HCT116 (cell line): Measurements from ENCODE around the gene MOB3B. TPM values are rescaled to one million over a fixed set of nuclear protein-coding genes. Genes with fewer than 3 reads are reported as not detected.

Source experiments
- ATAC-seq: fragments of 200-7000 bp; cut with Tn5 transposase; 2 replicates; pipeline ENCODE4 v1.9.1; 2020; ENCODE audit warnings: mild to moderate bottlenecking, moderate library complexity
- BruUV-seq: library from RNA; stranded (reverse); fragments of 400-500 nt; replicated peaks from 2 replicates; lab custom pipeline; 2021; lab: Mats Ljungman, UMichigan
- CTCF ChIA-PET: fragments of 300-600 bp; sonication (Branson Sonifier 250); formaldehyde crosslinking; loops from one replicate; lab custom pipeline; 2021; ENCODE audit warnings: antibody characterized with exemption; lab: Charles Lee
- POLR2A ChIA-PET: fragments of 300-600, 350-600 bp; sonication (Branson Sonifier 250); formaldehyde crosslinking; loops from one replicate; lab custom pipeline; 2021; ENCODE audit warnings: antibody characterized with exemption; lab: Charles Lee
- RAD21 ChIA-PET, 2 experiments: fragments of 300-600 bp; sonication (Branson Sonifier 250); formaldehyde crosslinking; loops; one replicate each; lab custom pipeline; 2023; ENCODE audit warnings: low total read pairs in 2 of 2; ENCODE audit not compliant: uncharacterized antibody in 2 of 2, unreplicated experiment in 2 of 2, low non-redundant PET in 1 of 2; lab: Charles Lee
- DNase-seq: peaks from one replicate; pipeline ENCODE4 v3.0.0-alpha.2; 2010; ENCODE audit warnings: low read depth, low spot score
- H2AFZ ChIP-seq: fragments of 200-600 bp; shearing (Covaris generic), sonication (generic); 2 replicates; pipeline ENCODE4 v1.6.1; 2017; ENCODE audit warnings: low read depth, mixed run types, mixed read lengths, antibody characterized with exemption, low read length; ENCODE audit not compliant: poor library complexity, severe bottlenecking
- H3K27ac ChIP-seq: 2 replicates; pipeline ENCODE4 v1.5.1; 2012; ENCODE audit warnings: low read depth, low read length
- H3K27me3 ChIP-seq: fragments of 200-600 bp; sonication (generic); 2 replicates; pipeline ENCODE4 v1.6.1; 2016; ENCODE audit warnings: mixed run types, low read length, mixed read lengths; ENCODE audit not compliant: insufficient read depth
- H3K36me3 ChIP-seq, 2 experiments: fragments of 200-500 bp in 1 of 2; fragments of 200-600 bp in 1 of 2; sonication (Bioruptor generic) in 1 of 2; sonication (generic) in 1 of 2; 2 replicates each; pipeline versions ENCODE4 v1.5.1 to v1.6.1; 2014 to 2016; ENCODE audit warnings: low read length in 2 of 2, inconsistent platforms in 1 of 2, mixed read lengths in 1 of 2, mixed run types in 1 of 2; ENCODE audit not compliant: insufficient read depth in 2 of 2, control insufficient read depth in 1 of 2
- H3K4me1 ChIP-seq, 2 experiments: fragments of 200-600 bp in 1 of 2; sonication (generic) in 1 of 2; 2 replicates each; pipeline versions ENCODE4 v1.5.1 to v1.6.1; 2012 to 2017; ENCODE audit warnings: low read length in 2 of 2, inconsistent platforms in 1 of 2, mild to moderate bottlenecking in 1 of 2, mixed read lengths in 1 of 2, mixed run types in 1 of 2, moderate library complexity in 1 of 2; ENCODE audit not compliant: insufficient read depth in 2 of 2, control insufficient read depth in 1 of 2
- H3K4me2 ChIP-seq: fragments of 200-600 bp; sonication (generic); 2 replicates; pipeline ENCODE4 v1.6.1; 2017; ENCODE audit warnings: mixed run types, low read length, mixed read lengths
- H3K4me3 ChIP-seq, 2 experiments: fragments of 200-600 bp in 1 of 2; sonication (generic) in 1 of 2; replicated peaks in 1 of 2; 2 replicates each; pipeline ENCODE4 v1.5.1; 2011 to 2016; ENCODE audit warnings: low read length in 2 of 2, control low read depth in 1 of 2, low read depth in 1 of 2, mild to moderate bottlenecking in 1 of 2, mixed read lengths in 1 of 2, mixed run types in 1 of 2
- H3K79me2 ChIP-seq: fragments of 200-600 bp; sonication (generic); 2 replicates; pipeline ENCODE4 v1.6.1; 2017; ENCODE audit warnings: mild to moderate bottlenecking, mixed run types, low read length, moderate library complexity, mixed read lengths; ENCODE audit not compliant: insufficient read depth
- H3K9ac ChIP-seq: fragments of 200-600 bp; sonication (generic); 2 replicates; pipeline ENCODE4 v1.6.1; 2016; ENCODE audit warnings: low read length, mixed read lengths
- H3K9me2 ChIP-seq: fragments of 200-600 bp; sonication (generic), shearing (Covaris generic); 2 replicates; pipeline ENCODE4 v1.6.1; 2017; ENCODE audit warnings: mixed run types, mild to moderate bottlenecking, moderate library complexity; ENCODE audit not compliant: insufficient read depth
- H3K9me3 ChIP-seq, 2 experiments: fragments of 200-500 bp in 1 of 2; fragments of 200-600 bp in 1 of 2; sonication (Bioruptor generic) in 1 of 2; sonication (generic) in 1 of 2; 2 replicates each; pipeline ENCODE4 v1.6.1; 2014 to 2017; ENCODE audit warnings: low read length in 2 of 2, mixed read lengths in 2 of 2, inconsistent platforms in 1 of 2, low read depth in 1 of 2, mild to moderate bottlenecking in 1 of 2, mixed run types in 1 of 2, moderate library complexity in 1 of 2; ENCODE audit not compliant: control insufficient read depth in 1 of 2, insufficient read depth in 1 of 2
- H4K20me1 ChIP-seq: fragments of 200-600 bp; sonication (generic), shearing (Covaris generic); 2 replicates; pipeline ENCODE4 v1.6.1; 2017; ENCODE audit warnings: mixed run types, mild to moderate bottlenecking, moderate library complexity; ENCODE audit not compliant: insufficient read depth
- CBX3 ChIP-seq: IDR thresholded peaks from 2 replicates; pipeline ENCODE4 v1.6.1; 2012; ENCODE audit warnings: low read depth
- EZH2 ChIP-seq: fragments of 200-600 bp; sonication (generic); IDR thresholded peaks from 2 replicates; pipeline ENCODE4 v1.6.1; 2017; ENCODE audit warnings: antibody characterized with exemption, mixed run types
- EZH2phosphoT487 ChIP-seq: fragments of 200-600 bp; IDR thresholded peaks from 2 replicates; pipeline ENCODE4 v1.6.1; 2018; ENCODE audit warnings: antibody characterized with exemption, borderline replicate concordance
- FOSL1 ChIP-seq: IDR thresholded peaks from 2 replicates; pipeline ENCODE4 v1.6.1; 2012; ENCODE audit warnings: low read depth
- RAD21 ChIP-seq: IDR thresholded peaks from 2 replicates; pipeline ENCODE4 v1.6.1; 2012; ENCODE audit warnings: low read depth, mild to moderate bottlenecking
- SIN3A ChIP-seq: IDR thresholded peaks from 2 replicates; pipeline ENCODE4 v1.6.1; 2012; ENCODE audit warnings: low read depth
- SP1 ChIP-seq: IDR thresholded peaks from 2 replicates; pipeline ENCODE4 v1.6.1; 2012; ENCODE audit warnings: low read depth
- SRF ChIP-seq: IDR thresholded peaks from 2 replicates; pipeline ENCODE4 v1.6.1; 2012; ENCODE audit warnings: low read depth
- TCF7L2 ChIP-seq: IDR thresholded peaks from 2 replicates; pipeline ENCODE4 v1.7.0; 2011; ENCODE audit warnings: borderline replicate concordance, inconsistent platforms; ENCODE audit not compliant: insufficient read depth, insufficient read length; ENCODE audit errors: extremely low read depth
- YY1 ChIP-seq: IDR thresholded peaks from 2 replicates; pipeline ENCODE4 v1.6.1; 2011; ENCODE audit warnings: low read length, low read depth, moderate library complexity, mild to moderate bottlenecking; ENCODE audit not compliant: insufficient replicate concordance; ENCODE audit errors: extremely low read depth
- ZNF274 ChIP-seq: fragments of 200-500 bp; sonication (Bioruptor generic); IDR thresholded peaks from 2 replicates; pipeline ENCODE4 v1.6.1; 2014; ENCODE audit warnings: mild to moderate bottlenecking, low read depth, low read length, inconsistent platforms
- intact Hi-C: fragments of 100-400 bp; cut with micrococcal nuclease; formaldehyde crosslinking; loops from 2 replicates; pipeline ENCODE4 v1.10.0; 2022
- total RNA-seq: library from RNA; stranded (reverse); gene quantifications from one replicate; pipeline ENCODE4 v1.2.1, GENCODE V29; 2021; ENCODE audit not compliant: unreplicated experiment
- TF ChIP-seq, protein P1 (sequence below): IDR thresholded peaks from 2 replicates; pipeline ENCODE4 v1.6.1; 2012
- TF ChIP-seq, protein P2 (sequence below), 3 experiments: fragments of 200-600 bp in 1 of 3; sonication (generic) in 1 of 3; IDR thresholded peaks in 2 of 3; conservative IDR thresholded peaks in 1 of 3; 2 replicates each; pipeline ENCODE4 v1.5.1; 2012 to 2017; ENCODE audit warnings: low read depth in 2 of 3, low read length in 2 of 3, antibody characterized with exemption in 1 of 3, borderline replicate concordance in 1 of 3, control low read depth in 1 of 3, mild to moderate bottlenecking in 1 of 3, mixed read lengths in 1 of 3, mixed run types in 1 of 3, moderate library complexity in 1 of 3; ENCODE audit not compliant: insufficient read depth in 1 of 3
- TF ChIP-seq, protein P3 (sequence below): IDR thresholded peaks from 2 replicates; pipeline ENCODE4 v1.6.1; 2012; ENCODE audit warnings: low read depth

Gene MOB3B
- total RNA-seq, 1 experiment from 2014 or later, result 1.2 TPM

DNA sequence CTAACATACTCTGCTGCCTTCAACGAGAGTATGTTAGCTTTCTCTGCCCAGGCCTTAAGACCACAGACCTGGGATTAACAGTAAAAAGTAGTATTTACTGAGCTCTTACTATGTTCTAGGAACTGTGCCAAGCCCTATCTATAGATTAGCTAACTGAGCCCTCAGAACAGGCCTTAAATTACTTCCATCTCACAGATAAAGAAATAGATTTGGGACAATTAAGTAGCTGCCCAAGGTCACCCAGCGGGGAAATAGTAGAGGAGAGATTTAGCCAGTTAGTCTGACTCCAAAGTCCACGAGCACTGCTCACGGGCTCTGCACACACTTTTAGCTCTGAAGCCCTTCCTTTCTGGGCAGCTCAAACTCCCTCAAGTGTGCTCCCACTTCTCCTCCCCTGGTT, 168.1 kb downstream of the MOB3B start:
- RAD21 ChIA-PET, result no interaction called here
- intact Hi-C loops, result no loop called here

More for the DNA sequence above, 168.1 kb downstream of the MOB3B start:
- Histone ChIP-seq H3K27ac (no peak overlapping the region), H3K9ac (no peak overlapping the region), H3K9me2 (no peaks in the 10 kb centered on the region), H3K4me3 (no peak overlapping the region), H3K27me3 (no peaks in the 10 kb centered on the region), H4K20me1 (no peaks in the 10 kb centered on the region), H2AFZ (no peak overlapping the region), H3K36me3 (no peaks in the 10 kb centered on the region), H3K9me3 (no peaks in the 10 kb centered on the region), H3K4me2 (no peak overlapping the region), H3K4me1 (no peaks in the 10 kb centered on the region), H3K79me2 (no peaks in the 10 kb centered on the region)
- ChIA-PET POLR2A (no interaction called here), CTCF (no interaction called here)
- no TSS peak for BruUV-seq
- no peak for DNase-seq
- no peak for ATAC-seq
- no peak for TF ChIP-seq CBX3
- TF ChIP-seq, protein P1, sequence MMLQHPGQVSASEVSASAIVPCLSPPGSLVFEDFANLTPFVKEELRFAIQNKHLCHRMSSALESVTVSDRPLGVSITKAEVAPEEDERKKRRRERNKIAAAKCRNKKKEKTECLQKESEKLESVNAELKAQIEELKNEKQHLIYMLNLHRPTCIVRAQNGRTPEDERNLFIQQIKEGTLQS, result no peak
- TF ChIP-seq FOSL1, result no peak
- no peak for TF ChIP-seq SIN3A
- no peak for TF ChIP-seq RAD21
- TF ChIP-seq EZH2, result no peak
- TF ChIP-seq YY1, result no peak
- no peak for TF ChIP-seq SRF
- TF ChIP-seq ZNF274, result no peak
- TF ChIP-seq TCF7L2, result no peak
- TF ChIP-seq EZH2phosphoT487, result no peak
- TF ChIP-seq, protein P2, sequence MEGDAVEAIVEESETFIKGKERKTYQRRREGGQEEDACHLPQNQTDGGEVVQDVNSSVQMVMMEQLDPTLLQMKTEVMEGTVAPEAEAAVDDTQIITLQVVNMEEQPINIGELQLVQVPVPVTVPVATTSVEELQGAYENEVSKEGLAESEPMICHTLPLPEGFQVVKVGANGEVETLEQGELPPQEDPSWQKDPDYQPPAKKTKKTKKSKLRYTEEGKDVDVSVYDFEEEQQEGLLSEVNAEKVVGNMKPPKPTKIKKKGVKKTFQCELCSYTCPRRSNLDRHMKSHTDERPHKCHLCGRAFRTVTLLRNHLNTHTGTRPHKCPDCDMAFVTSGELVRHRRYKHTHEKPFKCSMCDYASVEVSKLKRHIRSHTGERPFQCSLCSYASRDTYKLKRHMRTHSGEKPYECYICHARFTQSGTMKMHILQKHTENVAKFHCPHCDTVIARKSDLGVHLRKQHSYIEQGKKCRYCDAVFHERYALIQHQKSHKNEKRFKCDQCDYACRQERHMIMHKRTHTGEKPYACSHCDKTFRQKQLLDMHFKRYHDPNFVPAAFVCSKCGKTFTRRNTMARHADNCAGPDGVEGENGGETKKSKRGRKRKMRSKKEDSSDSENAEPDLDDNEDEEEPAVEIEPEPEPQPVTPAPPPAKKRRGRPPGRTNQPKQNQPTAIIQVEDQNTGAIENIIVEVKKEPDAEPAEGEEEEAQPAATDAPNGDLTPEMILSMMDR (IDR thresholded peaks at IDR 0.05 in 2 of 3, conservative IDR thresholded peaks at IDR 0.05 in 1 of 3; ENCODE audit: borderline replicate concordance in 1 of 3, insufficient read depth in 1 of 3, low read depth in 2 of 3, low read length in 2 of 3), result no peak
- TF ChIP-seq, protein P3, sequence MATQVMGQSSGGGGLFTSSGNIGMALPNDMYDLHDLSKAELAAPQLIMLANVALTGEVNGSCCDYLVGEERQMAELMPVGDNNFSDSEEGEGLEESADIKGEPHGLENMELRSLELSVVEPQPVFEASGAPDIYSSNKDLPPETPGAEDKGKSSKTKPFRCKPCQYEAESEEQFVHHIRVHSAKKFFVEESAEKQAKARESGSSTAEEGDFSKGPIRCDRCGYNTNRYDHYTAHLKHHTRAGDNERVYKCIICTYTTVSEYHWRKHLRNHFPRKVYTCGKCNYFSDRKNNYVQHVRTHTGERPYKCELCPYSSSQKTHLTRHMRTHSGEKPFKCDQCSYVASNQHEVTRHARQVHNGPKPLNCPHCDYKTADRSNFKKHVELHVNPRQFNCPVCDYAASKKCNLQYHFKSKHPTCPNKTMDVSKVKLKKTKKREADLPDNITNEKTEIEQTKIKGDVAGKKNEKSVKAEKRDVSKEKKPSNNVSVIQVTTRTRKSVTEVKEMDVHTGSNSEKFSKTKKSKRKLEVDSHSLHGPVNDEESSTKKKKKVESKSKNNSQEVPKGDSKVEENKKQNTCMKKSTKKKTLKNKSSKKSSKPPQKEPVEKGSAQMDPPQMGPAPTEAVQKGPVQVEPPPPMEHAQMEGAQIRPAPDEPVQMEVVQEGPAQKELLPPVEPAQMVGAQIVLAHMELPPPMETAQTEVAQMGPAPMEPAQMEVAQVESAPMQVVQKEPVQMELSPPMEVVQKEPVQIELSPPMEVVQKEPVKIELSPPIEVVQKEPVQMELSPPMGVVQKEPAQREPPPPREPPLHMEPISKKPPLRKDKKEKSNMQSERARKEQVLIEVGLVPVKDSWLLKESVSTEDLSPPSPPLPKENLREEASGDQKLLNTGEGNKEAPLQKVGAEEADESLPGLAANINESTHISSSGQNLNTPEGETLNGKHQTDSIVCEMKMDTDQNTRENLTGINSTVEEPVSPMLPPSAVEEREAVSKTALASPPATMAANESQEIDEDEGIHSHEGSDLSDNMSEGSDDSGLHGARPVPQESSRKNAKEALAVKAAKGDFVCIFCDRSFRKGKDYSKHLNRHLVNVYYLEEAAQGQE, result no peak
- TF ChIP-seq SP1, result no peak
- TF ChIP-seq, all 23 proteins: peak for 0
